Retinal pigment epithelial cell (primary cell): ENCODE measurements around the gene EIF2AK3.
"Not testable (repeated sequence)": the region's sequence is repeated elsewhere in the genome, so short reads cannot be mapped to it uniquely, and the experiment has no call there.

Source experiments
- DNase-seq: peaks from one replicate; pipeline ENCODE4 v3.0.0-alpha.2; 2010; ENCODE audit warnings: low read depth
- H3K4me3 ChIP-seq: 2 replicates; pipeline ENCODE4 v1.5.1; 2011; ENCODE audit warnings: mild to moderate bottlenecking, low read length, control low read depth, moderate library complexity
- CTCF ChIP-seq: conservative IDR thresholded peaks from 2 replicates; pipeline ENCODE4 v1.5.1; 2011; ENCODE audit warnings: low read depth, low read length, control low read depth, inconsistent platforms

Gene EIF2AK3

GRCh38 chr2:88654714-88655113 is 27.4 kb upstream of the EIF2AK3 start:
- TF ChIP-seq CTCF = no peak
- no peak overlapping the region for H3K4me3 ChIP-seq
- DNase-seq = no peak

- H3K4me3 ChIP-seq = no peak overlapping the region
- DNase-seq = no peak
Measured at GRCh38 chr2:88651646-88652045, 24.4 kb upstream of the EIF2AK3 start.

GRCh38 chr2:88645291-88645882 is 18.1 kb upstream of the EIF2AK3 start:
- not testable (repeated sequence) for DNase-seq, H3K4me3 ChIP-seq

More at GRCh38 chr2:88651646-88652045, 24.4 kb upstream of the EIF2AK3 start:
- TF ChIP-seq CTCF = no peak

GRCh38 chr2:88642278-88642677 is 15.0 kb upstream of the EIF2AK3 start:
- DNase-seq = no peak
- no peak for TF ChIP-seq CTCF
- no peak overlapping the region for H3K4me3 ChIP-seq

GRCh38 chr2:88641330-88641729 is 14.1 kb upstream of the EIF2AK3 start:
- H3K4me3 ChIP-seq = no peak overlapping the region

GRCh38 chr2:88639865-88640264 is 12.6 kb upstream of the EIF2AK3 start:
- no peak for TF ChIP-seq CTCF
- no peak for DNase-seq
- no peak overlapping the region for H3K4me3 ChIP-seq

More at GRCh38 chr2:88641330-88641729, 14.1 kb upstream of the EIF2AK3 start:
- no peak for TF ChIP-seq CTCF
- DNase-seq = no peak

- no peak for DNase-seq
- no peak overlapping the region for H3K4me3 ChIP-seq
- TF ChIP-seq CTCF = no peak
Measured at GRCh38 chr2:88638743-88639142, 11.5 kb upstream of the EIF2AK3 start.
